ENCODE measurements around the gene C19orf44.

The C19orf44 gene

GRCh38 chr19:16455489-16455888 is 40.7 kb upstream of the C19orf44 start:
- Mint-ChIP-seq H3K27me3 (ENCODE audit: low read depth, poor library complexity) (no peaks in the 10 kb centered on the region), H3K9me3 (no peaks in the 10 kb centered on the region), H3K27ac (peak overlapping the region; percentile 54), H3K4me1 (peaks cover 60% of the 10 kb centered on the region), H3K4me3 (no peak overlapping the region), H3K36me3 (ENCODE audit: low read depth) (peaks cover 8% of the 10 kb centered on the region)
- DNase-seq = no peak
- TF ChIP-seq, protein P1, sequence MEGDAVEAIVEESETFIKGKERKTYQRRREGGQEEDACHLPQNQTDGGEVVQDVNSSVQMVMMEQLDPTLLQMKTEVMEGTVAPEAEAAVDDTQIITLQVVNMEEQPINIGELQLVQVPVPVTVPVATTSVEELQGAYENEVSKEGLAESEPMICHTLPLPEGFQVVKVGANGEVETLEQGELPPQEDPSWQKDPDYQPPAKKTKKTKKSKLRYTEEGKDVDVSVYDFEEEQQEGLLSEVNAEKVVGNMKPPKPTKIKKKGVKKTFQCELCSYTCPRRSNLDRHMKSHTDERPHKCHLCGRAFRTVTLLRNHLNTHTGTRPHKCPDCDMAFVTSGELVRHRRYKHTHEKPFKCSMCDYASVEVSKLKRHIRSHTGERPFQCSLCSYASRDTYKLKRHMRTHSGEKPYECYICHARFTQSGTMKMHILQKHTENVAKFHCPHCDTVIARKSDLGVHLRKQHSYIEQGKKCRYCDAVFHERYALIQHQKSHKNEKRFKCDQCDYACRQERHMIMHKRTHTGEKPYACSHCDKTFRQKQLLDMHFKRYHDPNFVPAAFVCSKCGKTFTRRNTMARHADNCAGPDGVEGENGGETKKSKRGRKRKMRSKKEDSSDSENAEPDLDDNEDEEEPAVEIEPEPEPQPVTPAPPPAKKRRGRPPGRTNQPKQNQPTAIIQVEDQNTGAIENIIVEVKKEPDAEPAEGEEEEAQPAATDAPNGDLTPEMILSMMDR (IDR thresholded peaks at IDR 0.05) = no peak

GRCh38 chr19:16456652-16457194 is 39.5 kb upstream of the C19orf44 start:
- H3K9me3 Mint-ChIP-seq = no peaks in the 10 kb centered on the region
- peak overlapping the region; percentile 68 for H3K4me3 Mint-ChIP-seq
- peaks cover 4% of the 10 kb centered on the region for H3K36me3 Mint-ChIP-seq (ENCODE audit: low read depth)
- peaks cover 60% of the 10 kb centered on the region for H3K4me1 Mint-ChIP-seq
- DNase-seq = no peak
- TF ChIP-seq, protein P1 (IDR thresholded peaks at IDR 0.05) = no peak
- peak overlapping the region; percentile 97 for H3K27ac Mint-ChIP-seq
- no peaks in the 10 kb centered on the region for H3K27me3 Mint-ChIP-seq (ENCODE audit: low read depth, poor library complexity)

GRCh38 chr19:16457195-16457953 is 38.8 kb upstream of the C19orf44 start:
- Mint-ChIP-seq H3K36me3 (ENCODE audit: low read depth) (peaks cover 4% of the 10 kb centered on the region), H3K27me3 (ENCODE audit: low read depth, poor library complexity) (no peaks in the 10 kb centered on the region), H3K4me1 (peaks cover 60% of the 10 kb centered on the region), H3K4me3 (peak overlapping the region; percentile 68), H3K9me3 (no peaks in the 10 kb centered on the region), H3K27ac (peak overlapping the region; percentile 97)
- DNase-seq = peak; percentile 54
- TF ChIP-seq, protein P1 (IDR thresholded peaks at IDR 0.05) = no peak

GRCh38 chr19:16457954-16458331 is 38.3 kb upstream of the C19orf44 start:
- Mint-ChIP-seq H3K27ac (peak overlapping the region; percentile 91), H3K36me3 (ENCODE audit: low read depth) (peaks cover 4% of the 10 kb centered on the region), H3K4me3 (no peak overlapping the region), H3K9me3 (no peaks in the 10 kb centered on the region), H3K4me1 (peaks cover 60% of the 10 kb centered on the region), H3K27me3 (ENCODE audit: low read depth, poor library complexity) (no peaks in the 10 kb centered on the region)
- TF ChIP-seq, protein P1 (IDR thresholded peaks at IDR 0.05) = no peak
- no peak for DNase-seq

DNA sequence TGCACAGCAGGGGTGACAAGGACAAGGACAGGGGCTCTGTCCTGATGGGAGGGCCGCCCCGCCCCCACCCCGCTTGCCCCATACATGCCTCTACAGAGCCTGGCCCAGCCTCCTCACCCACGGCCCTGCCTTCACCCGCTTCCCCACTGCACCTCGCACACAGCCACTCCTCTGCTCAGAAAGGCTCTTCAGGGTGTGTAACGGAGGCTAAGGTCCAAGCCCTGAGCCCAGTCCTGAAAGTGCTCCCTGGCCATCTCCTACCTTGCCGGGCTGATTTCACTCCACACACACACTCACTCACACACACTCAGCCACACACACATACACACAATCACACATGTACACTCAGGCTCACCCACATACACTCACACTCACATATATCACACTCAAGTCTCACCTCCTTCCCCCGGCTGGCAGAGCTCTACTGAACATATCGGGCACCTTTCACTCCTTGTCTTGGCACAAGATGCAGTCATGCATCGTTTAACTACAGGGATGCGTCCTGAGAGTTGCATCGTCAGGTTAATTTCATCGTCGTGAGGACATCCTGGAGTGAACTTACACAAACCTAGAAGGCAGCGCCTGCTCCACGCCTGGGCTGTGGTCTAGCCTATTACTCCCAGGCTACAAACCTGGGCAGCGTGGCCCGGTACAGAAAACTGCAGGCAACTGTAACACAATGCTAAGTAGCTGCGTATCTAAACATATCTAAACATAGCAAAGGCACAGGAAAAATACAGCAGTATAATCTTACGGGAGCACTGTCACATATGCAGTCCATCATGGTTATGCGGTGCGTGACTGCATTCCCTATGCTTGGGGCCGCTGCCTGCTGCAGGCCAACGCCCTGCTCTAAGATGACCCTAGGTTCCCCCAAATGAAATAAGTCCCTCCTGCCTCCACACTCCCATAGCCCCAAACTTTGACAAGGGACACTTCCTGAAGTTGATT is 37.5 kb upstream of the C19orf44 start:
- no peaks in the 10 kb centered on the region for H3K27me3 Mint-ChIP-seq (ENCODE audit: low read depth, poor library complexity)
- DNase-seq = no peak
- peaks cover 9% of the 10 kb centered on the region for H3K36me3 Mint-ChIP-seq (ENCODE audit: low read depth)
- H3K9me3 Mint-ChIP-seq = no peaks in the 10 kb centered on the region
- TF ChIP-seq, protein P1 (IDR thresholded peaks at IDR 0.05) = no peak
- peaks cover 63% of the 10 kb centered on the region for H3K4me1 Mint-ChIP-seq
- no peak overlapping the region for H3K4me3 Mint-ChIP-seq
- H3K27ac Mint-ChIP-seq = peak overlapping the region; percentile 91
